Measurements from ENCODE around the gene SRD5A3.

DNA sequence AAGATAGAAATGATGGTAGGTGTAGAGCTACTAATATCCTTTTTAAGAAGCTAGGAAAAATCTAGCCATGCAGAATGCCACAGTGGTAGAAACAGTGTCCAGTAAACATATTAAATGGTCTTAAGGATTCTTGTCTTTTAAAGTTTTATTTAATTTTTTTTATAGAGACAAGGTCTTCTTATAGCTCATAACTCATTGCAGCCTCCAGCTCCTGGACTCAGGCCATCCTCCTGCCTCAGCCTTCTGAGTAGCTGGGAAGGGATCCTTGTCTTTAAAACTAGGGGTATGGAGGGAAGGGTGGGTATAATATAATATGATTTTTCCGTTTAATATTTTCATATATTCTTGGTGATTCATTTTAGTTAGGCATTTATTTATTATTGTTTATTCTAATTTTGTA lies 53.5 kb downstream of the SRD5A3 start:
- TF ChIP-seq, protein P1, sequence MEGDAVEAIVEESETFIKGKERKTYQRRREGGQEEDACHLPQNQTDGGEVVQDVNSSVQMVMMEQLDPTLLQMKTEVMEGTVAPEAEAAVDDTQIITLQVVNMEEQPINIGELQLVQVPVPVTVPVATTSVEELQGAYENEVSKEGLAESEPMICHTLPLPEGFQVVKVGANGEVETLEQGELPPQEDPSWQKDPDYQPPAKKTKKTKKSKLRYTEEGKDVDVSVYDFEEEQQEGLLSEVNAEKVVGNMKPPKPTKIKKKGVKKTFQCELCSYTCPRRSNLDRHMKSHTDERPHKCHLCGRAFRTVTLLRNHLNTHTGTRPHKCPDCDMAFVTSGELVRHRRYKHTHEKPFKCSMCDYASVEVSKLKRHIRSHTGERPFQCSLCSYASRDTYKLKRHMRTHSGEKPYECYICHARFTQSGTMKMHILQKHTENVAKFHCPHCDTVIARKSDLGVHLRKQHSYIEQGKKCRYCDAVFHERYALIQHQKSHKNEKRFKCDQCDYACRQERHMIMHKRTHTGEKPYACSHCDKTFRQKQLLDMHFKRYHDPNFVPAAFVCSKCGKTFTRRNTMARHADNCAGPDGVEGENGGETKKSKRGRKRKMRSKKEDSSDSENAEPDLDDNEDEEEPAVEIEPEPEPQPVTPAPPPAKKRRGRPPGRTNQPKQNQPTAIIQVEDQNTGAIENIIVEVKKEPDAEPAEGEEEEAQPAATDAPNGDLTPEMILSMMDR (IDR thresholded peaks at IDR 0.05) = no peak
- TF ChIP-seq MLX (CRISPR knock-in tag; IDR thresholded peaks at IDR 0.05) = no peak
- TF ChIP-seq PRRX2 (CRISPR knock-in tag; IDR thresholded peaks at IDR 0.05) = no peak
- TF ChIP-seq, protein P2, sequence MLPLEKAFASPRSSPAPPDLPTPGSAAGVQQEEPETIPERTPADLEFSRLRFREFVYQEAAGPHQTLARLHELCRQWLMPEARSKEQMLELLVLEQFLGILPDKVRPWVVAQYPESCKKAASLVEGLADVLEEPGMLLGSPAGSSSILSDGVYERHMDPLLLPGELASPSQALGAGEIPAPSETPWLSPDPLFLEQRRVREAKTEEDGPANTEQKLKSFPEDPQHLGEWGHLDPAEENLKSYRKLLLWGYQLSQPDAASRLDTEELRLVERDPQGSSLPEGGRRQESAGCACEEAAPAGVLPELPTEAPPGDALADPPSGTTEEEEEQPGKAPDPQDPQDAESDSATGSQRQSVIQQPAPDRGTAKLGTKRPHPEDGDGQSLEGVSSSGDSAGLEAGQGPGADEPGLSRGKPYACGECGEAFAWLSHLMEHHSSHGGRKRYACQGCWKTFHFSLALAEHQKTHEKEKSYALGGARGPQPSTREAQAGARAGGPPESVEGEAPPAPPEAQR (CRISPR knock-in tag; IDR thresholded peaks at IDR 0.05) = no peak
- TF ChIP-seq ZBTB21 (CRISPR knock-in tag; IDR thresholded peaks at IDR 0.05; ENCODE audit: borderline replicate concordance) = no peak
- no peak for TF ChIP-seq NFE2L1 (CRISPR knock-in tag; IDR thresholded peaks at IDR 0.05)
- no peak for TF ChIP-seq ZNF263 (CRISPR knock-in tag; IDR thresholded peaks at IDR 0.05; ENCODE audit: low read depth)
- no peak for TF ChIP-seq NR3C1 (CRISPR knock-in tag; conservative IDR thresholded peaks at IDR 0.05; ENCODE audit: low read depth)
- TF ChIP-seq, protein P3, sequence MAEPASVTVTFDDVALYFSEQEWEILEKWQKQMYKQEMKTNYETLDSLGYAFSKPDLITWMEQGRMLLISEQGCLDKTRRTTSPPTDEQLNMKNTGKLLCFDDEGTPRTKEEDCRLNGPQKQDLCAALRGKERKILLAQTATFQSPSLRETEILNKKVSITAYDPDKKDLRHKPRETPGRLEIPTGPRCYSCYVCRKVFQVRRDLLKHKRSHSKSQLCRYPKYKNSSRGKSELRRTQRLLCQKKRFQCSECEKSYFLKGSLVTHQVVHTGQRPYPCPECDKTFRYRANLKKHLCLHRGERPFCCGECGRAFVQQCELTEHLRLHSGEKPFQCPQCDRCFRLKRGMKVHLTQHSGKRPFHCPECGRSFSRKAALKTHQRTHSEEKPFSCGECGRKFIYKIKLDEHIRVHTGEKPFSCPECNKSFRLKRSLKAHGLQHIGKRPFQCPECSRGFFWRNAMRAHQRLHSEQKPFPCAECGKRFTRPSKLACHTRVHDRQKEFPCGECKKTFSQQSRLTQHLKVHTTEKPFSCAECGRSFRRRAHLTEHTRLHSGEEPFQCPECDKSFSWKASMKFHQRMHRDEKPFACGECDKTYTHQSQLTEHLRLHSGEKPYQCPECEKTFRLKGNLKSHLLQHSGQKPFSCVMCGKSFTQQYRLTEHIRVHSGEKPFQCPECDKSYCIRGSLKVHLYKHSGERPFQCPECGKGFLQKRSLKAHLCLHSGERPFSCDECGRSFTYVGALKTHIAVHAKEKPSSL (CRISPR knock-in tag; conservative IDR thresholded peaks at IDR 0.05) = no peak
- TF ChIP-seq, protein P4, sequence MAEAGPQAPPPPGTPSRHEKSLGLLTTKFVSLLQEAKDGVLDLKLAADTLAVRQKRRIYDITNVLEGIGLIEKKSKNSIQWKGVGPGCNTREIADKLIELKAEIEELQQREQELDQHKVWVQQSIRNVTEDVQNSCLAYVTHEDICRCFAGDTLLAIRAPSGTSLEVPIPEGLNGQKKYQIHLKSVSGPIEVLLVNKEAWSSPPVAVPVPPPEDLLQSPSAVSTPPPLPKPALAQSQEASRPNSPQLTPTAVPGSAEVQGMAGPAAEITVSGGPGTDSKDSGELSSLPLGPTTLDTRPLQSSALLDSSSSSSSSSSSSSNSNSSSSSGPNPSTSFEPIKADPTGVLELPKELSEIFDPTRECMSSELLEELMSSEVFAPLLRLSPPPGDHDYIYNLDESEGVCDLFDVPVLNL (CRISPR knock-in tag; IDR thresholded peaks at IDR 0.05; ENCODE audit: borderline replicate concordance, low read depth) = no peak
- TF ChIP-seq, protein P5, sequence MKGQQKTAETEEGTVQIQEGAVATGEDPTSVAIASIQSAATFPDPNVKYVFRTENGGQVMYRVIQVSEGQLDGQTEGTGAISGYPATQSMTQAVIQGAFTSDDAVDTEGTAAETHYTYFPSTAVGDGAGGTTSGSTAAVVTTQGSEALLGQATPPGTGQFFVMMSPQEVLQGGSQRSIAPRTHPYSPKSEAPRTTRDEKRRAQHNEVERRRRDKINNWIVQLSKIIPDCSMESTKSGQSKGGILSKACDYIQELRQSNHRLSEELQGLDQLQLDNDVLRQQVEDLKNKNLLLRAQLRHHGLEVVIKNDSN (CRISPR knock-in tag; IDR thresholded peaks at IDR 0.05) = no peak

Measured in WTC11 (cell line).